GM19468 (cell line): ENCODE results near the gene TASP1.
"Not testable (repeated sequence)": the region's sequence is repeated elsewhere in the genome, so short reads cannot be mapped to it uniquely, and the experiment has no call there.

Source experiments
- ATAC-seq: cut with Tn5 transposase; IDR thresholded peaks from one replicate; pipeline ENCODE4 v1.9.1; 2021; ENCODE audit warnings: mild to moderate bottlenecking, moderate library complexity, moderate number of reproducible peaks; ENCODE audit not compliant: unreplicated experiment; ENCODE audit errors: extremely low read depth

TASP1 gene

GRCh38 chr20:13654463-13655023, 15.8 kb upstream of the TASP1 start:
- ATAC-seq: no peak

- no peak for ATAC-seq
Observed at GRCh38 chr20:13650474-13650873, 11.7 kb upstream of the TASP1 start.

GRCh38 chr20:13648291-13649228, 9.8 kb upstream of the TASP1 start:
- ATAC-seq: no peak

GRCh38 chr20:13644010-13644409, 5.3 kb upstream of the TASP1 start:
- no peak for ATAC-seq

- ATAC-seq: no peak
Observed at GRCh38 chr20:13639150-13639497, 392 bp upstream of the TASP1 start.

GRCh38 chr20:13638162-13638495, 603 bp downstream of the TASP1 start:
- ATAC-seq: no peak

- no peak for ATAC-seq
Observed at GRCh38 chr20:13632431-13632830, 6.3 kb downstream of the TASP1 start.

- ATAC-seq: not testable (repeated sequence)
Observed at GRCh38 chr20:13627525-13627924, 11.2 kb downstream of the TASP1 start.

- ATAC-seq: no peak
Observed at GRCh38 chr20:13626724-13627123, 12.0 kb downstream of the TASP1 start.

- no peak for ATAC-seq
Observed at GRCh38 chr20:13625304-13625979, 13.3 kb downstream of the TASP1 start.

- ATAC-seq: not testable (repeated sequence)
Observed at GRCh38 chr20:13619415-13619814, 19.3 kb downstream of the TASP1 start.

- ATAC-seq: not testable (repeated sequence)
Observed at GRCh38 chr20:13618456-13618855, 20.3 kb downstream of the TASP1 start.

GRCh38 chr20:13617585-13617984, 21.1 kb downstream of the TASP1 start:
- ATAC-seq: not testable (repeated sequence)

- ATAC-seq: not testable (repeated sequence)
Observed at GRCh38 chr20:13616713-13617112, 22.0 kb downstream of the TASP1 start.

GRCh38 chr20:13613917-13614316, 24.8 kb downstream of the TASP1 start:
- no peak for ATAC-seq

GRCh38 chr20:13611611-13612125, 27.1 kb downstream of the TASP1 start:
- ATAC-seq: no peak

- ATAC-seq: no peak
Observed at GRCh38 chr20:13610184-13610583, 28.5 kb downstream of the TASP1 start.

- ATAC-seq: no peak
Observed at GRCh38 chr20:13608066-13608465, 30.7 kb downstream of the TASP1 start.

- not testable (repeated sequence) for ATAC-seq
Observed at GRCh38 chr20:13593423-13593822, 45.3 kb downstream of the TASP1 start.

GRCh38 chr20:13588049-13588448, 50.7 kb downstream of the TASP1 start:
- ATAC-seq: no peak

- ATAC-seq: no peak
Observed at GRCh38 chr20:13587370-13587769, 51.4 kb downstream of the TASP1 start.
